Body of pancreas (tissue), 4 donors: Measurements from ENCODE around the gene RIMS3. TPM values are rescaled to one million over a fixed set of nuclear protein-coding genes. Genes with fewer than 3 reads are reported as not detected.
A peak's percentile ranks its signal among the peaks of the same experiment; 100 is the strongest.

Source experiments
- ATAC-seq: fragments of 150-250 bp; one replicate; pipeline ENCODE4 v1.9.1; 2016
- DNase-seq, 4 donors: peaks; one replicate each; pipeline ENCODE4 v3.0.0-alpha.2; 2019
- H3K27ac ChIP-seq, 4 donors: fragments of 200-600 bp; sonication (generic); 1 replicate in 3 of 4; 2 replicates in 1 of 4; pipeline versions ENCODE4 v1.5.1 to v1.6.1; 2016 to 2019; ENCODE audit warnings: mild to moderate bottlenecking in 1 of 4, mixed read lengths in 1 of 4, moderate library complexity in 1 of 4
- H3K27me3 ChIP-seq, 2 donors: fragments of 200-600 bp; sonication (generic); one replicate each; pipeline ENCODE4 v1.6.0; 2016; ENCODE audit warnings: mild to moderate bottlenecking in 1 of 2
- H3K36me3 ChIP-seq, 2 donors: fragments of 200-600 bp; sonication (generic); replicated peaks in 1 of 2; 2 replicates each; pipeline ENCODE4 v1.5.1; 2016; ENCODE audit warnings: low read depth in 2 of 2; ENCODE audit not compliant: insufficient read depth in 1 of 2
- H3K4me1 ChIP-seq: fragments of 200-600 bp; sonication (generic); one replicate; pipeline ENCODE4 v1.6.0; 2016
- H3K4me3 ChIP-seq, 2 donors: fragments of 200-600 bp; sonication (generic); 1 replicate in 1 of 2; 2 replicates in 1 of 2; pipeline ENCODE4 v1.5.1; 2016 to 2019
- H3K9me3 ChIP-seq, 3 donors: fragments of 200-600 bp; sonication (generic); 1 replicate in 2 of 3; 2 replicates in 1 of 3; pipeline ENCODE4 v1.5.1; 2016
- CTCF ChIP-seq, 7 experiments: fragments of 450-650 bp in 4 of 7; fragments of 200-600 bp in 3 of 7; sonication (generic) in 3 of 7; IDR thresholded peaks; one replicate each; pipeline ENCODE4 v1.5.1; 2016 to 2019; ENCODE audit warnings: antibody characterized with exemption in 7 of 7
- POLR2A ChIP-seq, 3 donors: fragments of 450-650 bp; IDR thresholded peaks; one replicate each; pipeline ENCODE4 v1.6.1; 2016; ENCODE audit warnings: antibody characterized with exemption in 3 of 3, mild to moderate bottlenecking in 2 of 3
- WGBS, 2 donors: methylation state at CpG; one replicate each; pipeline ENCODE4 v1.1.5; 2017; 5-methylcytosine and 5-hydroxymethylcytosine counted together
- intact Hi-C: fragments of 100-400 bp; cut with DNase I; formaldehyde crosslinking; loops from one replicate; pipeline ENCODE4 v1.15.1; 2023
- total RNA-seq, 2 donors: library from RNA; depleted of rRNA; stranded (reverse); fragments of >200 nt; gene quantifications; one replicate each; pipeline ENCODE4 v1.1.0, GENCODE V29; 2016

RIMS3 gene
- total RNA-seq, 2 donors from 2014 or later = 0.66 to 2.1 TPM

DNA sequence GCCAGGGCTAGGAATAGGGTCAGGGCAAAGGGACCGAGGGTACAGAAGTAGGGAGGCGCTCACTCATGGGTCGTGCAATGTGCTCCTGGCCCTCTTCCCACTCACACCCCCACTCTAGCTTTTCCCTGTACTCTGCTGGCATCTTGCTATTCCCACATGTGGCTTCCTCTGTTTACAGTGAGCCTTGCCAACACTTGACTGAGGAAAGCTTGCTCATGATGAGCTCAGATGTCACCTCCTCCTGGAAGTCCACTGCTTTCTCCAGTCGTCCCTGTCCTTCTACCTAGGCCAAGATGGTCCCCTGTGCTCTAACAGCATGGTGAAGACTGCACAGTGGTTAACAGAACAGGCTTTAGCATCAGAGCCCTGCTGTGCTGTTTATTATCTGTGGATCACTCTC lies 8.0 kb upstream of the RIMS3 start:
- Histone ChIP-seq H3K4me3 (no peak overlapping the region), H3K36me3 (no peaks in the 10 kb centered on the region), H3K27ac (no peak overlapping the region), H3K4me1 (peaks cover 3% of the 10 kb centered on the region), H3K27me3 (no peaks in the 10 kb centered on the region), H3K9me3 (no peaks in the 10 kb centered on the region)
- intact Hi-C loops = no loop called here
- DNase-seq = no peak
- ATAC-seq = no peak
- TF ChIP-seq CTCF (IDR thresholded peaks at IDR 0.05) (no peak), POLR2A (IDR thresholded peaks at IDR 0.05) (no peak)
- 73 to 85% methylated on average over 4 of the region's 4 CpGs for WGBS, 2 donors

DNA sequence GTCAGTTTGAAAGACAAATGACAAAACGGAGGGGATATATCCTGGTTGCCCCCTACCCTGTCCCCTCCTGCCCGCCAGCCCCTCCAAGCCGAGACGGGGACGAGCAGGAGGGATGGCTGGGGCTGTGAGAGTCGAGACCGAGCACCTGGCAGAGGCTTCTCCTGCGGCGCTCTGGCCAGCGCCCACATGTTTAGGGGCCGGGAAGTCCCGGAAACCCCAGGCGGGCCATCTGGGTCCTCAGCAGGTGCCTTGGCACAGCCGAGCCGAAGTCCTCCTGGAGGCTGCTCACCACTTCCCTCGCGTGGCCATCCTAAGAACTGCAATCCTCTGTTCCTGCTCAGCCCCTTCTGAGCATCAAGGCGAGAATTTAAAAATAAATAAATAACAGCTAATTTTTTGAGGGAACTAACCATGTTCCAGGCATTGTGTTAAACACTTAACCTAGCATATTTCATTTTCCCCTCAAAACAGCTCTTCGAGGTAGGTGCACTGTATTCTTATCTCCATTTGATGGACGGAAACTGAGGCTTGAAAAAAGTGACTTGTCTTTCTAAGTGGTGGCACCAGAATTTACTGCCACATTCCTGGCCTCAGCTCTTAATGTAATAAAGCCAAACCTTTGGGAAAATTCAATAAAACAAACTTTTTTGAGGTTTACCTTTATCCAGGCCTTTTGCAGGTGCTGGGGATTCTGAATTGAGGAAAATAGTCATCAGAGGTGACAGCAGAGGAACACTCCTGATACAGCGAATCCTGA lies 3.5 kb upstream of the RIMS3 start:
- peaks cover 11% of the 10 kb centered on the region for H3K4me1 ChIP-seq
- no peaks in the 10 kb centered on the region for H3K9me3 ChIP-seq
- H3K36me3 ChIP-seq = no peaks in the 10 kb centered on the region
- no peaks in the 10 kb centered on the region for H3K27me3 ChIP-seq
- ATAC-seq = peak; percentile 80
- intact Hi-C loops = no loop called here
- no peak overlapping the region for H3K27ac ChIP-seq
- no peak overlapping the region for H3K4me3 ChIP-seq
- TF ChIP-seq CTCF (IDR thresholded peaks at IDR 0.05) (peak; percentile 82 to 95 (median 92)), POLR2A (IDR thresholded peaks at IDR 0.05) (no peak)
- WGBS, 2 donors = 11 to 15% methylated on average over 15 to 21 of the region's 21 CpGs
- DNase-seq = peak; percentile 84 to 91 (median 86)

DNA sequence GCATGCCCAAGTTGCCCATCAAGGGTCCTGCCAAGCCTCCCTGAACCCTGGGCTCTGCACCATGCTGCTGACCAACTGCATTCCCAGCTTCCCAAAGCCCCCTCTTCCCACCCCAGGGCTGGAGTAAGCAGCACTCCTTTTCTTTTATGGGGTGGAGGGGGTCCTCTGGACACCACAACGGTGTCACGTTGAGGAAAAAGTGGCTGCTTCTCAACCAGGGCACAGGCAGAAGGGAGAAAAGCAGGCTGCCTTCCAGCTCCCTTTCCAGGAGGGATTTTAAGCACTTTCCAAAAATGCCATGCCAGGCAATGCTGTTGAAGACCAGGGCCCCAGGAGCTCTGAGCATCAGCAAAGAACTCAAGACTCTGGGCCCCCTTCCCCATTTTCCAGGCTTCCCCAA lies 691 bp downstream of the RIMS3 start:
- no peaks in the 10 kb centered on the region for H3K36me3 ChIP-seq
- ATAC-seq (no peak), DNase-seq (no peak)
- intact Hi-C loops = no loop called here
- H3K27me3 ChIP-seq = no peaks in the 10 kb centered on the region
- peaks cover 11% of the 10 kb centered on the region for H3K4me1 ChIP-seq
- WGBS, 2 donors = 76 to 90% methylated on average over 2 of the region's 2 CpGs
- H3K9me3 ChIP-seq = no peaks in the 10 kb centered on the region
- TF ChIP-seq POLR2A (IDR thresholded peaks at IDR 0.05) (no peak), CTCF (IDR thresholded peaks at IDR 0.05) (no peak)
- H3K27ac ChIP-seq = no peak overlapping the region
- H3K4me3 ChIP-seq = no peak overlapping the region

GRCh38 chr1:40664167-40664537 lies 1.3 kb downstream of the RIMS3 start:
- no peak overlapping the region for H3K4me3 ChIP-seq
- H3K36me3 ChIP-seq = no peaks in the 10 kb centered on the region
- DNase-seq (no peak), ATAC-seq (no peak)
- WGBS, 2 donors = no CpG with 5 or more reads among the region's 1 CpG
- no peaks in the 10 kb centered on the region for H3K27me3 ChIP-seq
- H3K9me3 ChIP-seq = no peaks in the 10 kb centered on the region
- no peak overlapping the region for H3K27ac ChIP-seq
- TF ChIP-seq CTCF (IDR thresholded peaks at IDR 0.05) (no peak), POLR2A (IDR thresholded peaks at IDR 0.05) (no peak)
- peaks cover 11% of the 10 kb centered on the region for H3K4me1 ChIP-seq
- intact Hi-C loops = no loop called here
